ENCODE results near the gene SH2D5. TPM values are rescaled to one million over a fixed set of nuclear protein-coding genes. Genes with fewer than 3 reads are reported as not detected.

SH2D5 gene
- total RNA-seq, 1 experiment from 2014 or later, result 8.4 TPM

- no peaks in the 10 kb centered on the region for H3K9me3 ChIP-seq (replicated peaks)
- H3K4me3 ChIP-seq, result no peak overlapping the region
- H3K27ac ChIP-seq, result no peak overlapping the region
- H3K4me1 ChIP-seq, result peaks cover 37% of the 10 kb centered on the region
- H3K36me3 ChIP-seq, result no peaks in the 10 kb centered on the region
- no peaks in the 10 kb centered on the region for H3K27me3 ChIP-seq
- no peak for DNase-seq
Measured at GRCh38 chr1:20697563-20697962, 34.9 kb downstream of the SH2D5 start.

GRCh38 chr1:20696397-20697333, 35.8 kb downstream of the SH2D5 start:
- Histone ChIP-seq H3K36me3 (no peaks in the 10 kb centered on the region), H3K9me3 (replicated peaks) (no peaks in the 10 kb centered on the region)
- peak; percentile 98 to 99 for DNase-seq

DNA sequence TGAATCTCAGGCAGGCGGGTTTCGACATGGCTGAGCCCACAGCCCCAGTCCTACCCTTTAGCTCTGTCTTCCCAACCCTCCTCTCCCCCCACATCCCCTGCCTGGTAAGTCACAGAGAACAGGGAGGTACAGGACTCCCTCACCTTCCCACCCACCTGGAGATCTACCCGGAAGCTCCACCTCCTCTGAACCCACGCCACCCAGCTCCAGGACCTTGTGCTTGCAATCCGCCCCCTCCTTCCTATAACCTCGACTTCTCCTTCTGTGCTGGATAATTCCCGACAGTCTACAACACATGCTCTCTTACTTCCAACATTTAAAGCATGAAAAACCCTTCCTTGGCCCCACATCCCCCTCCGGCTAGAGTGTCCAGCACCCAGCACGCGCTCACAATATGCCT, 37.0 kb downstream of the SH2D5 start:
- Histone ChIP-seq H3K36me3 (no peaks in the 10 kb centered on the region), H3K4me3 (no peak overlapping the region), H3K9me3 (replicated peaks) (no peaks in the 10 kb centered on the region), H3K27me3 (no peaks in the 10 kb centered on the region), H3K4me1 (peaks cover 33% of the 10 kb centered on the region), H3K27ac (no peak overlapping the region)
- DNase-seq, result no peak

More at GRCh38 chr1:20696397-20697333, 35.8 kb downstream of the SH2D5 start:
- Histone ChIP-seq H3K27ac (peak overlapping the region; percentile 73), H3K27me3 (no peaks in the 10 kb centered on the region), H3K4me1 (peaks cover 37% of the 10 kb centered on the region), H3K4me3 (peak overlapping the region; percentile 60)

DNA sequence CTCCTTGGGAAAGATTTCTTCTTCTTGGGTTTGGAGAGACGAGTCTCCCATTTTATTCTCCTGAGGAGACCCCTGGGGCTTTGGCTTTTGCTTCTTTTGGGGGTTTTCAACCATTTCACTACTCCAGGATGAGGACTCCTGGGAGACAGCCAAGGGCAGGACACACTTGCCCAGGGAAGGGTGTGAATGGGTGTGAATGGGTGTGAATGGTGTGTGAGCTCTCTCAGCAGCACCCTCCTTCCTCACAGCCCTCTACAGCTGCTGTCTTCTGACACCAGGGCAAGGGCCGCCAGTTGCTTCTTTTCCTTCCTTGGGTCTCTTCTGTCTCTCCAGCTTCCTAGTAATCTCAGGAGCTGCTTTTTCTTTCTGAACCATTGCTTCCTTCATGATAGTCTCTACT, 38.9 kb downstream of the SH2D5 start:
- no peak overlapping the region for H3K27ac ChIP-seq
- DNase-seq, result no peak

GRCh38 chr1:20691872-20692271, 40.6 kb downstream of the SH2D5 start:
- Histone ChIP-seq H3K4me1 (peaks cover 3% of the 10 kb centered on the region; the same call in 1 of the 2 replicates), H3K4me3 (no peak overlapping the region), H3K36me3 (no peaks in the 10 kb centered on the region), H3K27me3 (no peaks in the 10 kb centered on the region), H3K9me3 (replicated peaks) (no peaks in the 10 kb centered on the region), H3K27ac (no peak overlapping the region)
- no peak for DNase-seq

More for the DNA sequence above, 38.9 kb downstream of the SH2D5 start:
- Histone ChIP-seq H3K9me3 (replicated peaks) (no peaks in the 10 kb centered on the region), H3K36me3 (no peaks in the 10 kb centered on the region), H3K27me3 (no peaks in the 10 kb centered on the region), H3K4me3 (no peak overlapping the region), H3K4me1 (peaks cover 17% of the 10 kb centered on the region)

DNA sequence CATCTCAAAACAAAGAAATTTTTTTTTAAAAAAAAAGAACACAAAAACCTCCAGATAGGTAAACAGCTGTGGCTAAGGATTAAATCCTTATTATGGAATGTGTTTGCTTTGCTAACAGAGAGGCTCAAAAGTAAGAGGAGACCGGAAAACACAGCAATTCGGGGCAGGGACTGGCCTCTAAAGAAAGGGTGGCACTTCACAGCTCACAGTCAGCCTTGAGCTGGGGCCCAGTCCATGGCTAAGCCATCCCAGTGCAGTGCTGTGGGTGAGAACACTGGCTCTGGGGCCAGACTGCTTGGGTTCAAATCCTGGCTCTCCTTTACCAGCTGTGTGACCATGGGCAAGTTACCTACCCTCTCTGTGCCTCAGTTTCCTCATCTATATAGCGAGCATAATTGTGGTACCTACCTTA, 42.9 kb downstream of the SH2D5 start:
- no peak overlapping the region for H3K27ac ChIP-seq
- no peaks in the 10 kb centered on the region for H3K9me3 ChIP-seq (replicated peaks)
- no peaks in the 10 kb centered on the region for H3K36me3 ChIP-seq
- H3K27me3 ChIP-seq, result no peaks in the 10 kb centered on the region
- no peak for DNase-seq
- H3K4me1 ChIP-seq, result no peaks in the 10 kb centered on the region
- no peak overlapping the region for H3K4me3 ChIP-seq

- Histone ChIP-seq H3K27ac (no peak overlapping the region), H3K36me3 (no peaks in the 10 kb centered on the region), H3K9me3 (replicated peaks) (no peaks in the 10 kb centered on the region), H3K27me3 (no peaks in the 10 kb centered on the region), H3K4me1 (peaks cover 6% of the 10 kb centered on the region; the same call in 1 of the 2 replicates), H3K4me3 (no peak overlapping the region)
- peak in 1 of 2 experiments; percentile 47 for DNase-seq
Measured at GRCh38 chr1:20686883-20687725, 45.4 kb downstream of the SH2D5 start.

DNA sequence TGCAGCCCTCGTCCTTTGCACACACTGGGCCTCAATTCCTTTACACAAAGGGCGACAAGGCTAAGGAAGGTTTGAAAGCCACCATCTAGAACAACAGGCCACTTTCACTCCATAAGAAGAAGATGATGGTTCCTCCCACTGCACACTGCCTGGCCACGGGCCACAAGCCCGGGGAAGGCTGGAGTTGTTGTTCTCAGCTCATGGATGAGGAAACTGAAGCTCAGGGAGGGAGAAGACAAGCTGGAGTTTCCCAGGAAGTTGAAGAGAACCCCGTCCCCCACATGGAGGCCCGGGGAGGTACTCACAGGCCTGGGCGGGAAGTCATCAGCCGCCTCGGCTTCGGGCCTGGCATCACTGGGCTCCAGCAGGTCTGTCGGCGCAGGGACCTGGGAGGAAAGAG, 46.8 kb downstream of the SH2D5 start:
- no peak overlapping the region for H3K27ac ChIP-seq
- DNase-seq, result no peak
- H3K9me3 ChIP-seq (replicated peaks), result no peaks in the 10 kb centered on the region
- H3K36me3 ChIP-seq, result no peaks in the 10 kb centered on the region
- H3K4me3 ChIP-seq, result no peak overlapping the region
- H3K27me3 ChIP-seq, result no peaks in the 10 kb centered on the region
- peaks cover 9% of the 10 kb centered on the region; the same call in 1 of the 2 replicates for H3K4me1 ChIP-seq

- Histone ChIP-seq H3K9me3 (replicated peaks) (no peaks in the 10 kb centered on the region), H3K36me3 (no peaks in the 10 kb centered on the region), H3K27me3 (no peaks in the 10 kb centered on the region), H3K4me1 (peaks cover 9% of the 10 kb centered on the region; the same call in 1 of the 2 replicates), H3K4me3 (no peak overlapping the region), H3K27ac (no peak overlapping the region)
- DNase-seq, result no peak
Measured at GRCh38 chr1:20685099-20685662, 47.3 kb downstream of the SH2D5 start.

DNA sequence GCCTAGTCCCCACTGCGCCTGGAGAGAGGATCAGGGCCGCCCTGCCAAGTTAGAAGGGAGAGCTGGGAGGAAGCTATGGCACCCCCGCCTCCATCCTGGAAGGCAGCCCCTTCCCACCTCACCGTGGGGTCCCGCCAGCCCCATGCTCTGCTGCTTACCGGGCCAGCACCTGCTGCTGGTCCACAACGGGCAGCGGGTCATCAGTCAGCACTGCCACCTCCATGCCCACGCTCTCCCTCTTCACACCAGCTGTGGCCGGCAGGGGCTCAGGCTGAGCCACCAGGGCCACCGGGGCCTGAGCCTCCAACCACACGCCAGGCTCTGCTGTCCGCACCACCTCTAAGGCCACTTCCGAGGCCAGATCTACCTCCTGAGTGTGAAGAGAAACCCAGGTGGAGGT, 47.9 kb downstream of the SH2D5 start:
- Histone ChIP-seq H3K4me3 (no peak overlapping the region), H3K27ac (no peak overlapping the region)

GRCh38 chr1:20684050-20684620, 48.4 kb downstream of the SH2D5 start:
- no peak overlapping the region for H3K27ac ChIP-seq
- H3K27me3 ChIP-seq, result no peaks in the 10 kb centered on the region
- H3K4me3 ChIP-seq, result no peak overlapping the region
- no peaks in the 10 kb centered on the region for H3K9me3 ChIP-seq (replicated peaks)
- H3K4me1 ChIP-seq, result peaks cover 9% of the 10 kb centered on the region; the same call in 1 of the 2 replicates
- DNase-seq, result no peak
- H3K36me3 ChIP-seq, result no peaks in the 10 kb centered on the region

More for the DNA sequence above, 47.9 kb downstream of the SH2D5 start:
- Histone ChIP-seq H3K27me3 (no peaks in the 10 kb centered on the region), H3K9me3 (replicated peaks) (no peaks in the 10 kb centered on the region), H3K4me1 (peaks cover 9% of the 10 kb centered on the region; the same call in 1 of the 2 replicates), H3K36me3 (no peaks in the 10 kb centered on the region)
- no peak for DNase-seq

DNA sequence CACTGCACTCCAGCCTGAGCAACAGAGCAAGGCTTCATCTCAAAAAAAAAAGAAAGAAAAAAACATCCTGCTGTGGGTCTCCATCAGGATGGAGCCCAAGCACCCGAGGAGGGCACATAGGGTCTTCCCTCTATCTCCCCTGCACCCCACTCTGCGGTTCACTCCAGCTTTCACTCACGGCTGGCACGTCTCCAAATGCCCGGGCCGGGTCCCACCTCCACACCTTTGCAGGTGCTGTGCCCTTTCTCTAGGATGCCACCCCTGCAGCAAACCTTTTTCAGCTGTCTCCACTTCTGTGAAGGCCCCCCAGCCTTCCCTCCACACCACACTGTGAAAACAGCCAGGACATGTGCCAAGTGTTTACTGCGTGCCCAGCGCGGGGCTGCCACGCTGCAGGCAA, 48.9 kb downstream of the SH2D5 start:
- no peak for DNase-seq
- H3K4me1 ChIP-seq, result peaks cover 9% of the 10 kb centered on the region; the same call in 1 of the 2 replicates
- H3K9me3 ChIP-seq (replicated peaks), result no peaks in the 10 kb centered on the region
- no peaks in the 10 kb centered on the region for H3K27me3 ChIP-seq
- H3K36me3 ChIP-seq, result no peaks in the 10 kb centered on the region
- no peak overlapping the region for H3K27ac ChIP-seq
- H3K4me3 ChIP-seq, result no peak overlapping the region

- H3K9me3 ChIP-seq (replicated peaks), result no peaks in the 10 kb centered on the region
- H3K36me3 ChIP-seq, result no peaks in the 10 kb centered on the region
- H3K27ac ChIP-seq, result no peak overlapping the region
- DNase-seq, result peak; percentile 78 to 79
- no peaks in the 10 kb centered on the region for H3K27me3 ChIP-seq
- peaks cover 9% of the 10 kb centered on the region; the same call in 1 of the 2 replicates for H3K4me1 ChIP-seq
- no peak overlapping the region for H3K4me3 ChIP-seq
Measured at GRCh38 chr1:20682571-20683236, 49.8 kb downstream of the SH2D5 start.

GRCh38 chr1:20681999-20682398, 50.5 kb downstream of the SH2D5 start:
- H3K36me3 ChIP-seq, result no peaks in the 10 kb centered on the region
- no peak overlapping the region for H3K27ac ChIP-seq
- DNase-seq, result no peak
- H3K4me1 ChIP-seq, result peaks cover 9% of the 10 kb centered on the region; the same call in 1 of the 2 replicates
- H3K9me3 ChIP-seq (replicated peaks), result no peaks in the 10 kb centered on the region
- H3K27me3 ChIP-seq, result no peaks in the 10 kb centered on the region
- H3K4me3 ChIP-seq, result no peak overlapping the region

Data from SJCRH30 (cell line).